OCI-LY7 (cell line): ENCODE data around the gene EBF3.

Source experiments
- CTCF ChIP-seq: fragments of 200-600 bp; sonication (generic); conservative IDR thresholded peaks from 2 replicates; pipeline ENCODE4 v1.5.1; 2014; ENCODE audit warnings: mild to moderate bottlenecking, antibody characterized with exemption, low read length, moderate library complexity, mixed read lengths
- EZH2phosphoT487 ChIP-seq: fragments of 200-600 bp; sonication (generic); IDR thresholded peaks from 2 replicates; pipeline ENCODE4 v1.6.1; 2018; ENCODE audit warnings: low read depth, borderline replicate concordance, mild to moderate bottlenecking, mixed run types, antibody characterized with exemption, low read length, moderate library complexity, mixed read lengths

- TF ChIP-seq CTCF, result no peak
- TF ChIP-seq EZH2phosphoT487, result no peak
These were observed 138.9 kb downstream of the EBF3 start for GRCh38 chr10:129825221-129825620.
